ENCODE data around the gene F8. TPM values are rescaled to one million over a fixed set of nuclear protein-coding genes. Genes with fewer than 3 reads are reported as not detected.

Gene F8
- total and polyA plus RNA-seq, 12 donors, result 13.4 to 78.1 (median 38.6) TPM

DNA sequence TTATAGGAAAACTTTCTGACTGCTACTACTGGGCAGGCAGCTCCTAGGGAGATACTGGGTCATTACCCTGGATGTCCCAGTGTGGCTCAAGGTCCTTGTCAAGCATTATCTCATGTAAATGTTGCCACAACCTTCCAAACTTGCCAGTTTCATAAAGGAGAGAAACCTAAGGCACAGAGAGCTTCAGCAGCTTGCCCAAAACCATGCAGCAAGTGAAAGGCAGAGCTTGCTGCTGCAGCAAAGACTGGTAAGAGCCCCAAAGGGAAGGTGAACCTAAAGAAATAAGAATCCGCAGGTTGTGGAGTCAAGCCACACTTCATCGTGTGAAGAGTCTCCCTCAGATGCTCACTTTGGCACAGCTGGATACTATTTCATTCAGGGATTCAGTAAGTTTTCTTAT lies 219.6 kb downstream of the F8 start:
- no peak overlapping the region for H3K4me3 ChIP-seq
- peak overlapping the region in 4 of 5 donors; percentile 15 to 46 (median 32) for H3K27ac ChIP-seq
- peaks cover 8 to 41% of the 10 kb centered on the region in 2 donors for H3K4me1 ChIP-seq (replicated peaks in 1 of 2)
- 41 to 58% (median 44%) methylated on average over 2 of the region's 2 CpGs for WGBS, 4 donors
- intact Hi-C loops (cut with DNase I), result no loop called here
- peak in 3 of 7 donors; percentile 35 to 50 (median 36) for DNase-seq
- H3K36me3 ChIP-seq (replicated peaks in 1 of 2), result no peaks in the 10 kb centered on the region
- H3K9me3 ChIP-seq (replicated peaks in 1 of 3), result no peaks in the 10 kb centered on the region
- no peaks in the 10 kb centered on the region for H3K27me3 ChIP-seq
- TF ChIP-seq, protein P1, sequence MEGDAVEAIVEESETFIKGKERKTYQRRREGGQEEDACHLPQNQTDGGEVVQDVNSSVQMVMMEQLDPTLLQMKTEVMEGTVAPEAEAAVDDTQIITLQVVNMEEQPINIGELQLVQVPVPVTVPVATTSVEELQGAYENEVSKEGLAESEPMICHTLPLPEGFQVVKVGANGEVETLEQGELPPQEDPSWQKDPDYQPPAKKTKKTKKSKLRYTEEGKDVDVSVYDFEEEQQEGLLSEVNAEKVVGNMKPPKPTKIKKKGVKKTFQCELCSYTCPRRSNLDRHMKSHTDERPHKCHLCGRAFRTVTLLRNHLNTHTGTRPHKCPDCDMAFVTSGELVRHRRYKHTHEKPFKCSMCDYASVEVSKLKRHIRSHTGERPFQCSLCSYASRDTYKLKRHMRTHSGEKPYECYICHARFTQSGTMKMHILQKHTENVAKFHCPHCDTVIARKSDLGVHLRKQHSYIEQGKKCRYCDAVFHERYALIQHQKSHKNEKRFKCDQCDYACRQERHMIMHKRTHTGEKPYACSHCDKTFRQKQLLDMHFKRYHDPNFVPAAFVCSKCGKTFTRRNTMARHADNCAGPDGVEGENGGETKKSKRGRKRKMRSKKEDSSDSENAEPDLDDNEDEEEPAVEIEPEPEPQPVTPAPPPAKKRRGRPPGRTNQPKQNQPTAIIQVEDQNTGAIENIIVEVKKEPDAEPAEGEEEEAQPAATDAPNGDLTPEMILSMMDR (IDR thresholded peaks at IDR 0.05), result no peak
- TF ChIP-seq POLR2A (IDR thresholded peaks at IDR 0.05), result peak in 1 of 2 donors; percentile 37

DNA sequence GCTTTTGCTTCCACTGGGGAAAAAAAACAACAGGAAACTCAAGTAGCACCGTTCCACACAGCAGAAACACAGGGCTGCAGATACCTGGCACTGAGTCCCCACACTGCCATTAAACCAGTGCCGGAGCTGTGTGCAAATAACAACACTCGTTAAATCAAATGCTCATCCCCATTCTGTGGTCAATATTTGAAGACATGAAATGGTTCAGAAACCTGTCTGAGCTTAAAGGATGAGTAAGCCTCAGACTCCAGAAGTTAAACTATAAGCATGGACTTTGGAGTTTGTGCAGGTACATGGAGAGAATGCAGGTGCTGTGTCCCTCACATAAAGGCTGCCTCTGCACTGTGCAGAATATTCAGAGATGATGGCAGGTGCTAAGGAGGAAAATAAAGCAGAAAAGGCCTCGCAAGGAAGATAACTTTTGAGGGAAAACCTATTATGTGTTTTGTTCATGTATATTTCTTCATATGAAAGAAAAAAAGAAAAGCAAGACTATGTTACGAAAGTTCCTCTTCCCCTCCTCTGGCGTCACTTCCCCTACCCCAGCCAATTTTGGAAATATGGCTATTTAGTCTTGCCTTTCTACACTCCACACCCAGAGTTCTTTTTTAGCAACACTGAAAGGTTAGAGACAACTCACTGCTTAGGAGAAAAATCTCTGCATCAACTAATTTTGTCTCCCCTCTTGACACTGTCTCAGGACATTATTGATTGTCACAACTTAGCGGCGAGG lies 221.9 kb downstream of the F8 start:
- 75 to 79% (median 76%) methylated on average over 8 of the region's 8 CpGs for WGBS, 4 donors
- H3K27me3 ChIP-seq, result no peaks in the 10 kb centered on the region
- no peak overlapping the region for H3K4me3 ChIP-seq
- no peaks in the 10 kb centered on the region for H3K9me3 ChIP-seq (replicated peaks in 1 of 3)
- intact Hi-C loops (cut with DNase I), result no loop called here
- peak in 1 of 7 donors; percentile 5 for DNase-seq
- peaks cover 8 to 44% of the 10 kb centered on the region in 2 donors for H3K4me1 ChIP-seq (replicated peaks in 1 of 2)
- no peak for TF ChIP-seq POLR2A (IDR thresholded peaks at IDR 0.05)
- TF ChIP-seq, protein P1 (IDR thresholded peaks at IDR 0.05), result no peak
- H3K36me3 ChIP-seq (replicated peaks in 1 of 2), result no peaks in the 10 kb centered on the region
- peak overlapping the region in 4 of 5 donors; percentile 51 to 84 (median 74) for H3K27ac ChIP-seq

DNA sequence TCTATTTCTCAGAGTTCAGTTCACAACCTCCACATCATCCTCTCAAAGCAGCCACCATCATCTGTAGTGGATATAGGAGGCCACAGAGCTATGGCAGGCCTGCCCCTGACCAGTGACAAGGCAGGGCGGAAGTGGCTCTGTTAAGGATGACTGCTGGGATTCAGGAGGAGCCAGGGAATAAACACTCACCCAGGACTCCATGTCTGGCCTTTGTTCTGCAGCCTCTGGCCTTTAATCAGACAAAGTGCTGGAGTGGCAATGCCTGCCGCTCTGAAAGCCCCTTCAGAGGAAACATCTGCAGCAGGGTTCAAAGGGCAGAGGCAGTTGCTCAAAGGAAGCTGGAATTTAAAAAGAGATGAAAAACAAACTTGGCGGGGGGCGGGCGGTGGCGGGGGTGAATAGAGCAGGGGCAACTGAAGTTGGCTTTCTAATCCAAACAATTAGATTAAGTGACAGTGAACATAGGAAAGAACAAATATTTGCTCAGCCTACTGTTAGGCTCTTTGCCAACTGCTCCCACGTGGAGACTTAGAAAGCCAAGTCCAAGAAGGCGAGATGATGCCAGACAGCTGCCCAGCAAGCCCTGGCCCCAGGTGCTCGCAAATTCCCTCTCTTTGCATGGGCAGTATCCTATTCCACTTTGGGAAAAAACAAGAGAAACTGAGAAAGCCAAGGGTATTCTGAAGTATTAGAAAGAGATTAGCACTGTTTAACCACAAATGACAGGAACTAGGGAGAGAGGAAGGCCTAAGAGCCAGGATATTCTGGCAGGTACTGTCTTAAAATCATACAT lies 222.8 kb downstream of the F8 start:
- Histone ChIP-seq H3K27ac (peak overlapping the region in 4 of 5 donors; percentile 51 to 84 (median 74)), H3K4me1 (replicated peaks in 1 of 2) (peaks cover 8 to 44% of the 10 kb centered on the region in 2 donors), H3K27me3 (no peaks in the 10 kb centered on the region), H3K4me3 (no peak overlapping the region), H3K36me3 (replicated peaks in 1 of 2) (no peaks in the 10 kb centered on the region), H3K9me3 (replicated peaks in 1 of 3) (no peaks in the 10 kb centered on the region)
- TF ChIP-seq, protein P1 (IDR thresholded peaks at IDR 0.05), result no peak
- TF ChIP-seq POLR2A (IDR thresholded peaks at IDR 0.05), result no peak
- intact Hi-C loops (cut with DNase I), result no loop called here
- WGBS, 4 donors, result 48 to 56% (median 53%) methylated on average over 6 to 9 of the region's 9 CpGs
- peak in 5 of 7 donors; percentile 22 to 66 (median 36) for DNase-seq

DNA sequence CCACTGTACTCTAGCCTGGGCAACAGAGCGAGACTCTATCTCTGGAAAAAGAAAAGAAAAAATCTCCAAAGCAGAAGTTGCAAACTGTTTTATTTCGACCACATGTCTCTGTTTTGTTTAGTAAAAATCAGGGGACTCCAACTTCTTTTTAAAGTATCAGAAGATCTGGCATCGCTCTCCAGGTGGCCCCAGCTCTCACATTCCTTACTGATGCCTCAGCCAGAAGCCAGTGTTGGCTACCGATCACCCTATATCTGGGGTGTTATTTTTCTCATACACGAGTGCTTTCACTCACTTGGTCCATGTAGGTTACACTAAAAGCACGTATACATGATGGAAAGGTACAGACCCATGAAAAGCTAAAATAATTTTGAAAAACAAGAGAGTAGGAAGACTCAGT lies 225.5 kb downstream of the F8 start:
- intact Hi-C loops (cut with DNase I), result no loop called here

More for the DNA sequence above, 225.5 kb downstream of the F8 start:
- H3K36me3 ChIP-seq (replicated peaks in 1 of 2), result no peaks in the 10 kb centered on the region
- H3K4me1 ChIP-seq (replicated peaks in 1 of 2), result peaks cover 8 to 24% of the 10 kb centered on the region in 2 donors
- no peak overlapping the region for H3K27ac ChIP-seq
- no peak overlapping the region for H3K4me3 ChIP-seq
- WGBS, 4 donors, result 57 to 67% (median 62%) methylated on average over 6 of the region's 6 CpGs
- DNase-seq, result no peak
- H3K9me3 ChIP-seq (replicated peaks in 1 of 3), result no peaks in the 10 kb centered on the region
- no peaks in the 10 kb centered on the region for H3K27me3 ChIP-seq
- no peak for TF ChIP-seq POLR2A (IDR thresholded peaks at IDR 0.05)
- TF ChIP-seq, protein P1 (IDR thresholded peaks at IDR 0.05), result no peak
